Measurements from ENCODE around the gene NIM1K.

GRCh38 chr5:43230707-43231106 lies 38.7 kb downstream of the NIM1K start:
- TF ChIP-seq CTCF (IDR thresholded peaks at IDR 0.05 in 8 of 11, conservative IDR thresholded peaks at IDR 0.05 in 3 of 11), result no peak
- no peak for TF ChIP-seq POLR2AphosphoS5 (IDR thresholded peaks at IDR 0.05)
- no peak for TF ChIP-seq POLR2A (IDR thresholded peaks at IDR 0.05)
